ENCODE results near the gene ZNF688.

ZNF688 gene

GRCh38 chr16:30571445-30572322, at the start of gene ZNF688:
TSS of gene ZNF688 (minus strand) at chr16:30571714. CDS start at chr16:30571629, 85 bp downstream.
- H3K27ac Mint-ChIP-seq = peak within 1 kb of the TSS; percentile 93
- H3K4me1 Mint-ChIP-seq = peaks cover 58% of the 10 kb centered on the region
- ATAC-seq (peak; percentile 85), DNase-seq (peak; percentile 89)
- no peaks in the 10 kb centered on the region for H3K36me3 Mint-ChIP-seq (ENCODE audit: low read depth)
- no peaks in the 10 kb centered on the region for H3K27me3 Mint-ChIP-seq
- H3K4me3 Mint-ChIP-seq = peak within 1 kb of the TSS; percentile 96
- no peaks in the 10 kb centered on the region for H3K9me3 Mint-ChIP-seq

- H3K9me3 Mint-ChIP-seq = no peaks in the 10 kb centered on the region
- DNase-seq (no peak), ATAC-seq (no peak)
- H3K27me3 Mint-ChIP-seq = peaks cover 1% of the 10 kb centered on the region
- H3K36me3 Mint-ChIP-seq (ENCODE audit: low read depth) = no peaks in the 10 kb centered on the region
- peaks cover 3% of the 10 kb centered on the region for H3K4me1 Mint-ChIP-seq
- H3K4me3 Mint-ChIP-seq = no peak overlapping the region
- H3K27ac Mint-ChIP-seq = no peak overlapping the region
Measured at GRCh38 chr16:30620169-30620568, 48.7 kb upstream of the ZNF688 start.

- H3K9me3 Mint-ChIP-seq = no peaks in the 10 kb centered on the region
- no peak overlapping the region for H3K4me3 Mint-ChIP-seq
- H3K4me1 Mint-ChIP-seq = peaks cover 3% of the 10 kb centered on the region
- H3K36me3 Mint-ChIP-seq (ENCODE audit: low read depth) = no peaks in the 10 kb centered on the region
- peaks cover 1% of the 10 kb centered on the region for H3K27me3 Mint-ChIP-seq
- no peak for ATAC-seq
- H3K27ac Mint-ChIP-seq = no peak overlapping the region
- DNase-seq = no peak
Measured at GRCh38 chr16:30619638-30620037, 48.1 kb upstream of the ZNF688 start.

DNA sequence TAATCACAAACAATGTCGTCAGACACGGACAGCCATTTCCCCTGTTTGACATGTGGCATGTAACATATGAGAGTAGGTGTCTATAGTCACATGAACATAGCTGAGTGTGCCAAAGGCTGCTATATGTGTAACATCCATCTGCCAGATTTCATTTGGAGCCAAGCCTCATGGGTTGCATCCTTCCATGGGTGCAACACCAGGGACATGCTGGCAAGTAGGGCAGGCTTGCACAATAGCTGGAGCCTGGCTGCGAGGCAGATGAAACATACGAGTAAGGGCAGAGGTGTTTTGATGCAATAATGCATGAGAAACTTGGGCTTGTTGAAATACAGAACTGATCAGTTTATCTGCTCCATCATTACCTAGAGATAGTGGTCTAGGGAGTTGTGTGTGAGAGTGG, 47.7 kb upstream of the ZNF688 start:
- no peak for DNase-seq
- Mint-ChIP-seq H3K9me3 (no peaks in the 10 kb centered on the region), H3K36me3 (ENCODE audit: low read depth) (no peaks in the 10 kb centered on the region), H3K4me1 (peaks cover 3% of the 10 kb centered on the region), H3K4me3 (no peak overlapping the region), H3K27me3 (peaks cover 1% of the 10 kb centered on the region), H3K27ac (no peak overlapping the region)
- no peak for ATAC-seq

GRCh38 chr16:30615358-30616091, 44.0 kb upstream of the ZNF688 start:
- ATAC-seq (peak; percentile 89), DNase-seq (peak; percentile 88)
- no peak overlapping the region for H3K27ac Mint-ChIP-seq
- peaks cover 1% of the 10 kb centered on the region for H3K27me3 Mint-ChIP-seq
- H3K9me3 Mint-ChIP-seq = no peaks in the 10 kb centered on the region
- H3K36me3 Mint-ChIP-seq (ENCODE audit: low read depth) = no peaks in the 10 kb centered on the region
- no peak overlapping the region for H3K4me3 Mint-ChIP-seq
- H3K4me1 Mint-ChIP-seq = peaks cover 4% of the 10 kb centered on the region

DNA sequence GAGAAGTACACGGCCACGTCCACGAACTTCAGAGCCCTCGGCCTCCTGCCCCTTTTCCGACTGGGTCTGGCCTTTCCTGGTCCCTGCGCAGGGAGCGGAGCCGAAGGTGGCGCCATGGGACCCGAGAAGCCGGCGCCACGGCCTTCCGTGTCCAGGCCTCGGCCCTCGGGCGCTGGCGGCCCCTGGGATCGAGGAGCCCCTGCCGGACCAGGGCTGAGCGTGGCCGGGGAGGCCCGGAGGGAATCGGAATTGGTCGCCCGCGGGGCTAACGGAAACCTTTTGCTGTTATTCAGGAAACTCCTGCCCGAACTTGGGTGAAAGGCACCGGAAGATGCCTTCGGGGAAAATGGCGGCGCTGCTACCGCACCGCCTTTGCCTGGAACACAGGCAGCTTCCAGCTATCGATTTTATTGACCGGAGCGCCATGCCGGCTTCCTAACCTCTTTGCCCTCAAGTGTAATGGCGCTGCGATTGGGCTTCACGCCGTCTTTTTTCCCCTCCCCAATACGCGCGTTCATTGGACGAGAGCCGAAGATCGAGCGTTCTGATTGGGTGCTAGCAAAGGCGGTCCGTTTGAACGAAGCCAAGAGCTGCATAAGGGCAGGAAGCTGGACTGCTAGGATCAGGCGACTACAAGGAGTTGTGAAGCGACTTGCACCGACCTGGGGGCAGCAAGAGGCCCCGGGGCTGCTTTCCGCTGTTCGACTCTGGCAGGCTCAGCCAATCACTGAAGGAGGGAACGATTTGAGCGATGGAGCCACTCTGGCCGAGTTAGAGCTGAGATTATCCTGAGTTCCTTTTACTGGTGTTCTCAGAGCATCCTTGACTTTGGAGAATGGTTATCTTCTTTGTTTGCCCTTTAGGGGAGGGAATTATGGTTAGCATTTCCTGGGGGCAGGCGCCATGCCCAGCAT, 38.7 kb upstream of the ZNF688 start, which contains the start of gene ZNF689:
TSS of gene ZNF689 (minus strand) at position 464 of the 914 bp plus-strand sequence. CDS start at position 116, 348 bp downstream.
- H3K4me3 Mint-ChIP-seq = peak within 1 kb of the TSS; percentile 90
- peak; percentile 92 for DNase-seq
- H3K9me3 Mint-ChIP-seq = no peaks in the 10 kb centered on the region
- H3K36me3 Mint-ChIP-seq (ENCODE audit: low read depth) = peaks cover 16% of the 10 kb centered on the region
- H3K27ac Mint-ChIP-seq = peak within 1 kb of the TSS; percentile 96
- H3K27me3 Mint-ChIP-seq = no peaks in the 10 kb centered on the region
- ATAC-seq = peak; percentile 96
- peaks cover 14% of the 10 kb centered on the region for H3K4me1 Mint-ChIP-seq

- Mint-ChIP-seq H3K4me3 (peak overlapping the region; percentile 90), H3K4me1 (peaks cover 14% of the 10 kb centered on the region), H3K27ac (peak overlapping the region; percentile 96), H3K27me3 (no peaks in the 10 kb centered on the region), H3K9me3 (no peaks in the 10 kb centered on the region), H3K36me3 (ENCODE audit: low read depth) (peaks cover 21% of the 10 kb centered on the region)
- ATAC-seq (peak; percentile 44), DNase-seq (peak; percentile 50)
Measured at GRCh38 chr16:30609002-30609925, 37.8 kb upstream of the ZNF688 start.

GRCh38 chr16:30606004-30606403, 34.5 kb upstream of the ZNF688 start:
- no peak for ATAC-seq
- Mint-ChIP-seq H3K36me3 (ENCODE audit: low read depth) (peaks cover 29% of the 10 kb centered on the region), H3K9me3 (no peaks in the 10 kb centered on the region), H3K27ac (no peak overlapping the region), H3K4me3 (no peak overlapping the region), H3K27me3 (no peaks in the 10 kb centered on the region), H3K4me1 (peaks cover 14% of the 10 kb centered on the region)
- no peak for DNase-seq

DNA sequence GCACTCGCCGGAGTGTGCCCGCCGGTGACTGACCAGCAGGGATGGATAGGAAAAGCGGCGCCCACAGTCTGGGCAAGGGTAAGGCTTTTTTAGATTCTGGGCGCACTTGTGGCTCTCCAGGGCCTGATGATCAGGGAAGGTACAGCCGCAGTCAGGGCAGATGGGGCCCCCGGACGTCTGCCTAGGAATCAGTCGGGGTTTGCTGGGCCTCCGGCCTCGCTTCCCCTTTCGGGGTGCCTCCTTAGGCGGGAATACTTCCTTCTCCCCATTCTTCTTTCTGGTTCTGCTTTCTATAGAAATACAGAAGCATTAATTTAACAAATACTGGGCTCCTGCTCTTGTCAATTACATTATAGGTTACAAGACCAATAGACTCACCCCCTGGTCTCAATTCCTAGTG, 33.6 kb upstream of the ZNF688 start:
- H3K4me3 Mint-ChIP-seq = no peak overlapping the region
- peaks cover 9% of the 10 kb centered on the region for H3K4me1 Mint-ChIP-seq
- no peak overlapping the region for H3K27ac Mint-ChIP-seq
- H3K27me3 Mint-ChIP-seq = no peaks in the 10 kb centered on the region
- no peaks in the 10 kb centered on the region for H3K9me3 Mint-ChIP-seq
- DNase-seq (no peak), ATAC-seq (no peak)
- peaks cover 28% of the 10 kb centered on the region for H3K36me3 Mint-ChIP-seq (ENCODE audit: low read depth)

DNA sequence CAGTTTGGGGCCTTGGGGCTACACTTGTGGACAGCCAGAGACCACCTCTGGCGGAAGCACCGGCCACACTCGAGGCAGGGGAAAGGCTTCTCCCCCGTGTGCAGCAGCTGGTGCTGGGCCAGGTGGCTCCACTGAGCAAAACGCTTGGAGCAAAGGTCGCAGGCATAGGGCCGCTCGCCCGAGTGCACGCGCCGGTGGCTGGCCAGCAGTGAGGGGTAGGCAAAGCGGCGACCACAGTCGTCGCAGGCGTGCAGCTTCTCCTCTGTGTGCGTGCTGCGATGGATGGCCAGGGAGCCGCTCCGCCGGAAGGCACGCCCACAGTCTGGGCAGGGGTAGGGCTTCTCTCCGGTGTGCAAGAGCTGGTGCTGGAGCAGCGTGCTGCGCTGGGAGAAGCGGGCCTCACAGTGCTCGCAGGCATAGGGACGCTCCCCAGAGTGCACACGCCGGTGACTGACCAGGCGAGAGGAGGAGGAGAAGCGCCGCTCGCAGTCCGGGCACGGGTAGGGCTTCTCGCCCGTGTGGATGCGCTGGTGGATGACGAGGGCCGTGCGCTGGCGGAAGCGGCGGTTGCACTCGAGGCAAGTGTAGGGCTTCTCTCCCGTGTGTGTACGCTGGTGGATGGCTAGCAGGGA, 32.9 kb upstream of the ZNF688 start:
- Mint-ChIP-seq H3K9me3 (no peaks in the 10 kb centered on the region), H3K36me3 (ENCODE audit: low read depth) (peaks cover 26% of the 10 kb centered on the region), H3K27ac (no peak overlapping the region), H3K4me1 (peaks cover 8% of the 10 kb centered on the region), H3K27me3 (no peaks in the 10 kb centered on the region), H3K4me3 (no peak overlapping the region)
- peak; percentile 17 for ATAC-seq
- no peak for DNase-seq

GRCh38 chr16:30603945-30604315, 32.4 kb upstream of the ZNF688 start:
- Mint-ChIP-seq H3K27me3 (no peaks in the 10 kb centered on the region), H3K27ac (no peak overlapping the region), H3K9me3 (no peaks in the 10 kb centered on the region)

GRCh38 chr16:30602616-30603277, 31.2 kb upstream of the ZNF688 start:
- Mint-ChIP-seq H3K4me1 (peaks cover 4% of the 10 kb centered on the region), H3K4me3 (no peak overlapping the region), H3K27ac (no peak overlapping the region), H3K9me3 (no peaks in the 10 kb centered on the region), H3K36me3 (ENCODE audit: low read depth) (peaks cover 26% of the 10 kb centered on the region), H3K27me3 (no peaks in the 10 kb centered on the region)
- ATAC-seq (no peak), DNase-seq (no peak)

More at GRCh38 chr16:30603945-30604315, 32.4 kb upstream of the ZNF688 start:
- Mint-ChIP-seq H3K36me3 (ENCODE audit: low read depth) (peaks cover 26% of the 10 kb centered on the region), H3K4me1 (peaks cover 5% of the 10 kb centered on the region), H3K4me3 (no peak overlapping the region)
- ATAC-seq (no peak), DNase-seq (no peak)
